A549 (cell line): ENCODE results near the gene PLCXD3. TPM values are rescaled to one million over a fixed set of nuclear protein-coding genes. Genes with fewer than 3 reads are reported as not detected.

Experiments used
- ATAC-seq, 2 experiments: fragments of 200-7000 bp in 1 of 2; fragments of >200 bp in 1 of 2; cut with Nextera tagmentation in 1 of 2; cut with Tn5 transposase in 1 of 2; 3 replicates each; pipeline versions ENCODE4 v1.8.0 to v1.9.1; 2018 to 2020; ENCODE audit warnings: mild to moderate bottlenecking in 1 of 2, moderate library complexity in 1 of 2
- CTCF ChIA-PET: fragments of 300-600 bp; sonication (Branson Sonifier 250); formaldehyde crosslinking; extraction: SDS; loops from one replicate; lab custom pipeline; 2021; ENCODE audit warnings: antibody characterized with exemption, inconsistent platforms; lab: Yijun Ruan, JAX
- POLR2A ChIA-PET: fragments of 350-600 bp; formaldehyde crosslinking; extraction: SDS; loops from one replicate; lab custom pipeline; 2021; ENCODE audit warnings: antibody characterized with exemption, inconsistent platforms; lab: Yijun Ruan, JAX
- DNase-seq, 2 experiments: peaks; one replicate each; pipeline versions ENCODE4 v3.0.0 to v3.0.0-alpha.2; 2011 to 2016; ENCODE audit warnings: low read depth in 1 of 2, low spot score in 1 of 2
- FAIRE-seq: peaks from 2 replicates; lab custom pipeline; 2011; peaks lifted over from hg19 to GRCh38; lab: Jason Lieb, UNC
- H3K27ac ChIP-seq, 2 experiments: fragments of >200 bp; sonication (Bioruptor Twin); formaldehyde crosslinking; 3 replicates each; pipeline ENCODE4 v1.5.1; 2016 to 2017
- H3K4me1 ChIP-seq: fragments of >200 bp; sonication (Bioruptor Twin); formaldehyde crosslinking; 3 replicates; pipeline ENCODE4 v1.6.1; 2016
- H3K4me2 ChIP-seq: fragments of >200 bp; sonication (Bioruptor Twin); formaldehyde crosslinking; 3 replicates; pipeline ENCODE4 v1.6.1; 2016
- H3K4me3 ChIP-seq: fragments of >200 bp; sonication (Bioruptor Twin); formaldehyde crosslinking; 3 replicates; pipeline ENCODE4 v1.5.1; 2016
- H3K9me3 ChIP-seq: fragments of >200 bp; sonication (Bioruptor Twin); formaldehyde crosslinking; 3 replicates; pipeline ENCODE4 v1.6.1; 2016
- CEBPB ChIP-seq, 2 experiments: fragments of >200 bp in 1 of 2; sonication (Bioruptor Twin) in 1 of 2; formaldehyde crosslinking in 1 of 2; IDR thresholded peaks; 2 replicates each; pipeline ENCODE4 v1.6.1; 2012 to 2016
- CHD4 ChIP-seq: fragments of 200-600 bp; sonication (generic); IDR thresholded peaks from 2 replicates; pipeline ENCODE4 v1.6.1; 2016; ENCODE audit warnings: antibody characterized with exemption, mild to moderate bottlenecking, borderline replicate concordance
- EHMT2 ChIP-seq: fragments of 200-600 bp; sonication (generic); IDR thresholded peaks from 2 replicates; pipeline ENCODE4 v1.6.1; 2016; ENCODE audit warnings: antibody characterized with exemption, low read depth, mild to moderate bottlenecking, moderate library complexity
- FOSB ChIP-seq: fragments of 250-450 bp; sonication (Bioruptor Pico); IDR thresholded peaks from 2 replicates; pipeline ENCODE4 v1.5.0; 2020; ENCODE audit warnings: mild to moderate bottlenecking, moderate library complexity
- FOSL2 ChIP-seq, 2 experiments: fragments of 450-650 bp in 1 of 2; fragments of >200 bp in 1 of 2; sonication (Bioruptor Twin) in 1 of 2; formaldehyde crosslinking; IDR thresholded peaks; 2 replicates each; pipeline versions ENCODE4 v1.5.0 to v1.6.1; 2016 to 2020; ENCODE audit warnings: mild to moderate bottlenecking in 1 of 2, moderate library complexity in 1 of 2
- FOXS1 ChIP-seq: fragments of 250-450 bp; sonication (Bioruptor Pico); IDR thresholded peaks from 2 replicates; pipeline ENCODE4 v1.5.0; 2020; ENCODE audit warnings: mild to moderate bottlenecking, moderate library complexity
- GATA3 ChIP-seq: IDR thresholded peaks from 2 replicates; pipeline ENCODE4 v1.6.1; 2012; ENCODE audit warnings: borderline replicate concordance
- HEYL ChIP-seq: fragments of 250-450 bp; sonication (Bioruptor Pico); IDR thresholded peaks from 2 replicates; pipeline ENCODE4 v1.8.0; 2021; ENCODE audit warnings: mild to moderate bottlenecking, moderate library complexity
- HOXA7 ChIP-seq: fragments of 250-450 bp; sonication (Bioruptor Pico); IDR thresholded peaks from 2 replicates; pipeline ENCODE4 v1.5.0; 2020; ENCODE audit warnings: mild to moderate bottlenecking, moderate library complexity
- JUN ChIP-seq, 2 experiments: fragments of >200 bp; sonication (Bioruptor Twin); formaldehyde crosslinking; IDR thresholded peaks; 2 replicates in 1 of 2; 3 replicates in 1 of 2; pipeline ENCODE4 v1.6.1; 2016 to 2017
- JUNB ChIP-seq: fragments of >200 bp; sonication (Bioruptor Twin); formaldehyde crosslinking; IDR thresholded peaks from 2 replicates; pipeline ENCODE4 v1.6.1; 2016
- KDM1A ChIP-seq: fragments of 200-600 bp; sonication (generic); IDR thresholded peaks from 2 replicates; pipeline ENCODE4 v1.6.1; 2016; ENCODE audit warnings: low read depth, mild to moderate bottlenecking
- KDM5A ChIP-seq: fragments of 200-600 bp; sonication (generic); IDR thresholded peaks from 2 replicates; pipeline ENCODE4 v1.6.1; 2016; ENCODE audit warnings: antibody characterized with exemption, mild to moderate bottlenecking
- MAFK ChIP-seq: fragments of 450-650 bp; IDR thresholded peaks from 2 replicates; pipeline ENCODE4 v1.6.1; 2014; ENCODE audit not compliant: partially characterized antibody
- MAZ ChIP-seq: fragments of 150-350 bp; IDR thresholded peaks from 2 replicates; pipeline ENCODE4 v1.6.1; 2014; ENCODE audit warnings: antibody characterized with exemption, low read depth, low read length, borderline replicate concordance
- NPAS2 ChIP-seq: fragments of 250-450 bp; sonication (Bioruptor Pico); IDR thresholded peaks from 2 replicates; pipeline ENCODE4 v1.8.0; 2022; ENCODE audit warnings: mild to moderate bottlenecking, moderate library complexity, borderline replicate concordance
- PHF8 ChIP-seq: fragments of 200-600 bp; sonication (generic); IDR thresholded peaks from 2 replicates; pipeline ENCODE4 v1.6.1; 2016; ENCODE audit warnings: low read depth, mild to moderate bottlenecking, antibody characterized with exemption, moderate library complexity, borderline replicate concordance
- POLR2A ChIP-seq: IDR thresholded peaks from 2 replicates; pipeline ENCODE4 v1.6.1; 2012; ENCODE audit warnings: mild to moderate bottlenecking, low read length
- POLR2AphosphoS2 ChIP-seq: conservative IDR thresholded peaks from 2 replicates; pipeline ENCODE4 v1.6.1; 2012; ENCODE audit warnings: low read length, improper control_type of control experiment, inconsistent platforms
- RARB ChIP-seq: fragments of 250-450 bp; sonication (Bioruptor Pico); IDR thresholded peaks from 2 replicates; pipeline ENCODE4 v1.8.0; 2021; ENCODE audit warnings: mild to moderate bottlenecking, moderate library complexity
- TFCP2L1 ChIP-seq: fragments of 250-450 bp; sonication (Bioruptor Pico); IDR thresholded peaks from 2 replicates; pipeline ENCODE4 v1.5.0; 2021; ENCODE audit warnings: mild to moderate bottlenecking
- ZC3H11A ChIP-seq: fragments of 450-650 bp; IDR thresholded peaks from 2 replicates; pipeline ENCODE4 v1.6.1; 2014; ENCODE audit warnings: antibody characterized with exemption, mild to moderate bottlenecking
- ZSCAN20 ChIP-seq: fragments of 250-450 bp; sonication (Bioruptor Pico); IDR thresholded peaks from 2 replicates; pipeline ENCODE4 v1.8.0; 2022; ENCODE audit warnings: mild to moderate bottlenecking, moderate library complexity
- WGBS: methylation state at CpG from one replicate; pipeline ENCODE4 v1.1.6; 2017; ENCODE audit errors: missing lambda C conversion rate; 5-methylcytosine and 5-hydroxymethylcytosine counted together
- polyA plus RNA-seq, 4 experiments: library from polyadenylated mRNA; depleted of rRNA in 3 of 4; stranded (reverse); fragments of >200 nt; fragmentation: RNase III in 1 of 4; extraction: RNeasy Plus Mini Kit Qiagen cat#74134 plus additional on column Dnase treatment in 1 of 4; gene quantifications; 2 replicates in 3 of 4; 3 replicates in 1 of 4; pipeline ENCODE4 v1.2.3, GENCODE V29; 2011 to 2017
- TF ChIP-seq, protein P1 (sequence below): IDR thresholded peaks from 2 replicates; pipeline ENCODE4 v1.6.1; 2012
- TF ChIP-seq, protein P2 (sequence below): fragments of 450-650 bp; IDR thresholded peaks from 2 replicates; pipeline ENCODE4 v1.6.1; 2014; ENCODE audit warnings: antibody characterized with exemption
- TF ChIP-seq, protein P3 (sequence below): fragments of >200 bp; sonication (Bioruptor Twin); formaldehyde crosslinking; IDR thresholded peaks from 3 replicates; pipeline ENCODE4 v1.6.1; 2016
- TF ChIP-seq, protein P4 (sequence below): fragments of 250-450 bp; sonication (Bioruptor Pico); IDR thresholded peaks from 2 replicates; pipeline ENCODE4 v1.5.0; 2020; ENCODE audit warnings: low read depth, mild to moderate bottlenecking, moderate library complexity

The PLCXD3 gene
- polyA plus RNA-seq, 2 of the 4 experiments (the other 2 are of a cell fraction) = 1.2 to 1.6 TPM

DNA sequence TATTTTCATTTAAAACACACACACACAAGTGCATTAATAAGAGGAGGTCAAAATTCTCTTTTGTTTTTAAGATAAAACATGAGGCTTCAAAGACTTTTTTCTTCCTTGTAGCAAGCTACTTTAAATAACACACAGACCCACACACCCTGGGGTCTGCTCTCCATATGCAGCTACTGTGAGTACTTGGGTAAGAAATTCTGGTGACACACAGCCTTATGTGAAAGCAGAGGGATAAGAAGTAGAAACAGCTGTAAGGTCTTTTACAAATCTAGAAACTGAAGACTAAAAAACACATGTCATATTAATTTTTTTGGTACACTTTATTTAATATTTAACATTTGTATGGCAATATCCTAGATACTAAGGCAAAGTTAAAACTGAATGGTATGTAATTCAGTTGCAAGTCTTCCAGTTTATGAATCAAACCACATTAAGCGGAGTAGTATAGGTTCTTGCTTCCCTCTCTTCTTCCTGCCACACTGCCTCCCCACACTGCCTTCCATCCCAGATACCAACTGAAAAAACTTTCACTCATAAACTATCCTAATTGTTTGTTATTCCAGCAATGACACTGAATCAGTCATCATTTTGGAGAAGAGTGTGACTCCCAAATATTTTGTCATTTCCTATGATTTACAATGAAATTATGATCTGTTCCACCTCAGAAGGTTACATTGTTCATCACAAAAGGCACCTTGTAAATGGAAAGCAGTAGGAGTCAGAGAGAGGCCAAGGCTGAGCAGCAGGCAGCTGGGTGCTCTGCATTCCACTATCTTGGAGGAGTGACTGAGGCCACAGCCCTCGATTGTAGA, 92.0 kb downstream of the PLCXD3 start:
- Histone ChIP-seq H3K4me1 (peaks cover 49% of the 10 kb centered on the region), H3K27ac (peak overlapping the region; percentile 73 to 84), H3K4me2 (peak overlapping the region; percentile 40), H3K9me3 (no peaks in the 10 kb centered on the region), H3K4me3 (no peak overlapping the region)
- WGBS = 35% methylated on average over 2 of the region's 2 CpGs
- CTCF ChIA-PET = no interaction called here
- FAIRE-seq (peak; percentile 36), DNase-seq (peak in 1 of 2 experiments; percentile 28), ATAC-seq (peak; percentile 44 to 77; a peak in 3 of 6 replicates)
- POLR2A ChIA-PET = no interaction called here
- no peak for TF ChIP-seq POLR2A
- TF ChIP-seq, protein P1, sequence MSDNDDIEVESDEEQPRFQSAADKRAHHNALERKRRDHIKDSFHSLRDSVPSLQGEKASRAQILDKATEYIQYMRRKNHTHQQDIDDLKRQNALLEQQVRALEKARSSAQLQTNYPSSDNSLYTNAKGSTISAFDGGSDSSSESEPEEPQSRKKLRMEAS = peak; percentile 26; the same call in 1 of the 2 replicates

DNA sequence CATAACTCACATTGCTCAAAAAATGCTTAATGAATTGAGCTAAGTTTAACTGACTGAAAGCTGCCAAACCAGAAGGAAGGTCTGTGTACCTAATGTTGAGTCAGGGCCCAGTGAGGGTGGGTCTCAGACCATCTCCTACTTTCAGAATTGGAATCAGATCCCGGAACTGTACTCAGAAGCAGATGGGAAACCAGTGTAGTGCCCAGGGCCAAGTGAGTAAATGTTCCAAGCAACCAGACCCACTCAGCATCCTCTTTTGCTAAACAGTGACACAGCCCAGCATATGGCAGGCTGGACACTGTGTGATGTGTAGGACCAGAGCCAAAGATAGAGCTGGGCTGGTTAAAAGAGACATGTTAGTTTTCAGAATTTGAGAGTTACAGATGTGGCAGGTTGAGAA, 94.1 kb downstream of the PLCXD3 start:
- WGBS = 84% methylated on average over 1 of the region's 1 CpG
- ChIA-PET CTCF (interaction anchor here (0.6 to 1.1 kb wide), 2 partner anchors 24 to 1123 kb away, joined by 3 read pairs; no protein-coding TSS in a partner anchor), POLR2A (no interaction called here)
- DNase-seq (no peak), FAIRE-seq (no peak), ATAC-seq (no peak)
- no peaks in the 10 kb centered on the region for H3K9me3 ChIP-seq
- peak overlapping the region; percentile 73 to 84; a peak in 5 of 6 replicates for H3K27ac ChIP-seq
- H3K4me1 ChIP-seq = peaks cover 64% of the 10 kb centered on the region
- H3K4me2 ChIP-seq = no peak overlapping the region
- no peak for TF ChIP-seq GATA3
- TF ChIP-seq FOXS1 (CRISPR knock-in tag) = no peak
- H3K4me3 ChIP-seq = no peak overlapping the region

DNA sequence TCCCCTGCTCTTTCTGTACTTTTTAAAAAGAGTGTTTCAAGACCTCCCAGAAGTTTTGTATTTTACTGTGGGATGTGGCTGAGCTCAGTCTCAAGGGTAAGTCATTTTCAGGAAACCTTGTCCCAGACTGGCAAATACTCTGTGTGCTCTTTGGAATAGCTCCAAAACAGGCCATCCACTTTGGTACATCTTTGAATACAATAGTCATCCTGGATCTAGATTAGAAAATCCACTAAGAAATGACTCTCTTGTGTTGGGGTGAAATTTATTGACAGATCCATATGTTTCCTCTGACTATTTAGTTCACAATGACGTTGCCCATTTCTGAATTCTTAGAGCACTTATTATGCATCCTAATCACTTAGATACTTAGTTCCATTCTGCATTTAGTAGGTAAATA, 95.2 kb downstream of the PLCXD3 start:
- Histone ChIP-seq H3K9me3 (no peaks in the 10 kb centered on the region), H3K4me1 (peaks cover 75% of the 10 kb centered on the region), H3K4me3 (no peak overlapping the region), H3K27ac (peak overlapping the region; percentile 73 to 84), H3K4me2 (peak overlapping the region; percentile 52)
- DNase-seq = no peak
- ChIA-PET CTCF (interaction anchor here (0.5 to 1.4 kb wide), 3 partner anchors 8 to 144 kb away, joined by 3 read pairs; no protein-coding TSS in a partner anchor), POLR2A (no interaction called here)
- no peak for ATAC-seq
- TF ChIP-seq, protein P2, sequence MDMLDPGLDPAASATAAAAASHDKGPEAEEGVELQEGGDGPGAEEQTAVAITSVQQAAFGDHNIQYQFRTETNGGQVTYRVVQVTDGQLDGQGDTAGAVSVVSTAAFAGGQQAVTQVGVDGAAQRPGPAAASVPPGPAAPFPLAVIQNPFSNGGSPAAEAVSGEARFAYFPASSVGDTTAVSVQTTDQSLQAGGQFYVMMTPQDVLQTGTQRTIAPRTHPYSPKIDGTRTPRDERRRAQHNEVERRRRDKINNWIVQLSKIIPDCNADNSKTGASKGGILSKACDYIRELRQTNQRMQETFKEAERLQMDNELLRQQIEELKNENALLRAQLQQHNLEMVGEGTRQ = no peak
- TF ChIP-seq ZSCAN20 (CRISPR knock-in tag) (no peak), ZC3H11A (no peak), JUNB (no peak), FOSB (CRISPR knock-in tag) (no peak), PHF8 (no peak), JUN (IDR thresholded peaks at IDR 0.05) (no peak), HEYL (CRISPR knock-in tag) (no peak)
- TF ChIP-seq, protein P3, sequence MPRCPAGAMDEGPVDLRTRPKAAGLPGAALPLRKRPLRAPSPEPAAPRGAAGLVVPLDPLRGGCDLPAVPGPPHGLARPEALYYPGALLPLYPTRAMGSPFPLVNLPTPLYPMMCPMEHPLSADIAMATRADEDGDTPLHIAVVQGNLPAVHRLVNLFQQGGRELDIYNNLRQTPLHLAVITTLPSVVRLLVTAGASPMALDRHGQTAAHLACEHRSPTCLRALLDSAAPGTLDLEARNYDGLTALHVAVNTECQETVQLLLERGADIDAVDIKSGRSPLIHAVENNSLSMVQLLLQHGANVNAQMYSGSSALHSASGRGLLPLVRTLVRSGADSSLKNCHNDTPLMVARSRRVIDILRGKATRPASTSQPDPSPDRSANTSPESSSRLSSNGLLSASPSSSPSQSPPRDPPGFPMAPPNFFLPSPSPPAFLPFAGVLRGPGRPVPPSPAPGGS = no peak
- 65% methylated on average over 1 of the region's 1 CpG for WGBS
- FAIRE-seq = no peak

DNA sequence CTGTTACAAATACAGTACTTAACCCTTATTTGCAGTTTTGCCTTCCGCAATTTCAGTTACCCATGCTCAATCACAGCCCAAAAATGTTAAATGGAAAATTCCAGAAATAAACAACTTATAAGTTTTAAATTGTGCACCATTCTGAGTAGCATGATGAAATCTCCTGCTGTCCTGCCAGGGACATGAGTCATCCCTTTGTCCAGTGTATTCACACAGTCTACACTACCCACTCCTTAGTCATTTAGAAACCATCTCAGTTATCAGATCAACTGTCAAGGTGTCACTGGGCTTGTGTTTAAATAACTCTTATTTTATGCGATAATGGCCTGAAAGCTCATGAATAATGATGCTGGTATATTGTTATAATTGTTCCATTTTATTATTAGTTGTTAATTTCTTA, 95.8 kb downstream of the PLCXD3 start:
- Histone ChIP-seq H3K4me2 (peak overlapping the region; percentile 52), H3K4me3 (no peak overlapping the region), H3K27ac (peak overlapping the region; percentile 84 to 88), H3K9me3 (no peaks in the 10 kb centered on the region), H3K4me1 (peaks cover 81% of the 10 kb centered on the region)
- DNase-seq (peak; percentile 46 to 80), FAIRE-seq (peak; percentile 96), ATAC-seq (peak; percentile 92 to 93)
- 7% methylated on average over 2 of the region's 2 CpGs for WGBS
- CTCF ChIA-PET = interaction anchor here (1.4 kb wide), 1 partner anchor 8 kb away, joined by 3 read pairs; no protein-coding TSS in a partner anchor
- POLR2A ChIA-PET = no interaction called here
- TF ChIP-seq NPAS2 (CRISPR knock-in tag) = no peak
- TF ChIP-seq POLR2A = no peak
- no peak for TF ChIP-seq KDM5A
- TF ChIP-seq RARB (CRISPR knock-in tag) = no peak
- TF ChIP-seq ZC3H11A = no peak
- TF ChIP-seq MAZ = no peak
- TF ChIP-seq HOXA7 (CRISPR knock-in tag) = no peak
- no peak for TF ChIP-seq POLR2AphosphoS2
- peak; percentile 77 to 93 for TF ChIP-seq CEBPB (IDR thresholded peaks at IDR 0.05)
- TF ChIP-seq EHMT2 = no peak
- TF ChIP-seq FOSL2 (IDR thresholded peaks at IDR 0.05) = peak; percentile 96
- TF ChIP-seq FOSL2 (CRISPR knock-in tag; IDR thresholded peaks at IDR 0.05) = peak; percentile 97
- TF ChIP-seq MAFK = no peak
- no peak for TF ChIP-seq KDM1A
- TF ChIP-seq, protein P4, sequence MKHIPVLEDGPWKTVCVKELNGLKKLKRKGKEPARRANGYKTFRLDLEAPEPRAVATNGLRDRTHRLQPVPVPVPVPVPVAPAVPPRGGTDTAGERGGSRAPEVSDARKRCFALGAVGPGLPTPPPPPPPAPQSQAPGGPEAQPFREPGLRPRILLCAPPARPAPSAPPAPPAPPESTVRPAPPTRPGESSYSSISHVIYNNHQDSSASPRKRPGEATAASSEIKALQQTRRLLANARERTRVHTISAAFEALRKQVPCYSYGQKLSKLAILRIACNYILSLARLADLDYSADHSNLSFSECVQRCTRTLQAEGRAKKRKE (CRISPR knock-in tag) = no peak
- no peak for TF ChIP-seq CHD4
- TF ChIP-seq, protein P2 = no peak
- TF ChIP-seq TFCP2L1 (CRISPR knock-in tag) = no peak
